Muscle layer of duodenum (tissue), 2 donors: Measurements from ENCODE around the gene EGLN2.
A peak's percentile ranks its signal among the peaks of the same experiment; 100 is the strongest.
"Not testable (repeated sequence)": the region's sequence is repeated elsewhere in the genome, so short reads cannot be mapped to it uniquely, and the experiment has no call there.

Source experiments
- H3K27ac ChIP-seq: one replicate; pipeline ENCODE4 v1.7.0; 2013; ENCODE audit warnings: mild to moderate bottlenecking, low read length
- H3K27me3 ChIP-seq: one replicate; pipeline ENCODE4 v1.7.0; 2013; ENCODE audit warnings: low read depth, mild to moderate bottlenecking, control low read depth, low read length
- H3K36me3 ChIP-seq, 2 donors: one replicate each; pipeline ENCODE4 v1.7.0; 2013; ENCODE audit warnings: low read length in 2 of 2, control low read depth in 1 of 2, mild to moderate bottlenecking in 1 of 2; ENCODE audit not compliant: insufficient read depth in 2 of 2, control insufficient read depth in 1 of 2
- H3K4me1 ChIP-seq, 2 donors: one replicate each; pipeline ENCODE4 v1.7.0; 2013; ENCODE audit warnings: low read length in 2 of 2, mild to moderate bottlenecking in 2 of 2, control low read depth in 1 of 2, moderate library complexity in 1 of 2; ENCODE audit not compliant: insufficient read depth in 2 of 2, control insufficient read depth in 1 of 2
- H3K4me3 ChIP-seq, 2 donors: one replicate each; pipeline ENCODE4 v1.7.0; 2013; ENCODE audit warnings: low read length in 2 of 2, low read depth in 1 of 2, mild to moderate bottlenecking in 1 of 2
- H3K9me3 ChIP-seq, 2 donors: one replicate each; pipeline ENCODE4 v1.7.0; 2013; ENCODE audit warnings: low read length in 2 of 2, control low read depth in 1 of 2, mild to moderate bottlenecking in 1 of 2; ENCODE audit not compliant: control insufficient read depth in 1 of 2
- donor health status: healthy.

EGLN2 gene

DNA sequence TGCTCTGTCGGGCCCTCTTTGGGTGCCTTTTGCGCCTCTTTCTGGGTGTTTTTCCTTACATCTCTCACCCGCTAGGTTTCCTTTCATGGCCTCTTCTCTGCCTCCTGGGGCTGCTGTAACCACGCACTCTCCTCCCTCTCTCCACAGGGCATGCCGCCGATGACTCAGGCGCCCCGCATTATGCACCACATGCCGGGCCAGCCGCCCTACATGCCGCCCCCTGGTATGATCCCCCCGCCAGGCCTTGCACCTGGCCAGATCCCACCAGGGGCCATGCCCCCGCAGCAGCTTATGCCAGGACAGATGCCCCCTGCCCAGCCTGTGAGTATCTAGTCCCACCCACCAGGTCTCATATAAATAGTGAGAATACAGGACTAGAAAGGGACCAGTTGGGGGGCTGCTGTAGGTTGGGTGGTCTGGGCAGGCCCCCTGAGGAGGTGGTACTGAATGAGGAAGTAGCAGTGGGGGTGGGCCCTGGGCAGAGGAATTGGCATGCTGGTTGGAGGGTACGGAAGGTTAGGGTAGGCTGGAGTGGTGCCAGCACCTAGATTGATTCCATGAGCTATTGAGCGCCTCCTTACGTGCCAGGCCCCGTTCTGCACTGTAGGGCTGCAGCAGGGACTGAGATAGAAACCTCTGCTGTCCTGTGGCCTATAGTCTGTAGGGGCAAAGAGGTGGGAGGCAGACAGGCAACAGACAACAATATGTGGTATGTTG is 36.1 kb upstream of the EGLN2 start:
- H3K36me3 ChIP-seq = peaks cover 69 to 74% of the 10 kb centered on the region in 2 donors
- no peak overlapping the region for H3K27ac ChIP-seq
- no peaks in the 10 kb centered on the region for H3K4me1 ChIP-seq
- H3K4me3 ChIP-seq = no peak overlapping the region
- no peaks in the 10 kb centered on the region for H3K9me3 ChIP-seq
- no peaks in the 10 kb centered on the region for H3K27me3 ChIP-seq

DNA sequence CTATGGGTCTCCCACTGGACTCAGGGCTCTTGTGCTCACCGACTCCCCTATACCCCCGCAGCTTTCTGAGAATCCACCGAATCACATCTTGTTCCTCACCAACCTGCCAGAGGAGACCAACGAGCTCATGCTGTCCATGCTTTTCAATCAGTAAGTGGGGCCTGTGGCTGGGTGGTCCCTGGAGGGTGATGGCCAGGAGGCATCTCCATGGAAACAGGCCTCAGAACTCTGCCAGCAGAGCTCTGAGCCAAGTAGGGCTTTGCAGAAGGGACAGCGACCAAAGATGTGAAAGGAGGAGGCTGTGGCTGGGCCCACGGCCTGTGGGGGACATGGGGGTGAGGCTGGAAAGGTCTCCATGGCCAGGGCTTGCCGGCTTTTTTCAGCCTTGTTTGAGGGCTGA is 35.5 kb upstream of the EGLN2 start:
- H3K36me3 ChIP-seq = peaks cover 63 to 68% of the 10 kb centered on the region in 2 donors

DNA sequence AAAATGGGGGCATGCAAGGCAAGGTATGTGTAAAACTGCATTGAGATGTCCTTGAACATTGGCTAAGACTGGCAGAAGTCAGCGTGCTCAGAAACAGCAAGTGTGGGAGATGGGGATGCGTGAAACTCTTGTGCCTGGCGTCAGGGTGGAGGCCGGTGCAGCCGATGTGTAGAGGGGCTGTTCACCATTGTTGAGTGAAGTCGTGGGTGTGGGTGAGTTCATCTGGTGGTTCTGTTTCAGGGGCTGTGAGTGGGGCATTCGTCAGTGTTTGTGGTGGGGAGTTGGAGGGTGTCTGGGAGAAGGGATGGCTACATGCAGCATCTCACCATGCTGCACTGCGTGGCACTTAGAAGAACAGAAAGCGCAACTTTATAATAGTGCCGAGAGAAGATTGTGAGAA is 35.0 kb upstream of the EGLN2 start:
- H3K27me3 ChIP-seq = no peaks in the 10 kb centered on the region
- H3K36me3 ChIP-seq = peaks cover 61 to 66% of the 10 kb centered on the region in 2 donors
- H3K4me3 ChIP-seq = no peak overlapping the region
- H3K4me1 ChIP-seq = no peaks in the 10 kb centered on the region
- no peaks in the 10 kb centered on the region for H3K9me3 ChIP-seq
- H3K27ac ChIP-seq = no peak overlapping the region

More for the DNA sequence above, 35.5 kb upstream of the EGLN2 start:
- Histone ChIP-seq H3K9me3 (no peaks in the 10 kb centered on the region), H3K27ac (no peak overlapping the region), H3K4me1 (no peaks in the 10 kb centered on the region), H3K4me3 (no peak overlapping the region), H3K27me3 (no peaks in the 10 kb centered on the region)

DNA sequence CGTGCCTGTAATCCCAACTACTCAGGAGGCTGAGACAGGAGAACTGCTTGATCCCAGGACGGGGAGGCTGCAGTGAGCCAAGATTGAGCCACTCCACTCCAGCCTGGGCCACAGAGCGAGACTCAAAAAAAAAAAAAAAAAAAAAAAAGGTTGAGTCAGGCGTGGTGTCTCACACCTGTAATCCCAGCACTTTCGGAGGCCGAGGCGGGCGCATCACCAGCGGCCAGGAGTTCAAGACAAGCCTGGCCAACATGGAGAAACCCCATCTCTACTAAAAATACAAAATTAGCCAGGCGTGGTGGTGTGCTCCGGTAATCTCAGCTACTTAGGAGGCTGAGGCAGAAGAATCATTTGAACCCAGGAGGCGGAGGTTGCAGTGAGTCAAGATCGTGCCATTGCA is 32.6 kb upstream of the EGLN2 start:
- H3K27me3 ChIP-seq, H3K4me3 ChIP-seq, H3K27ac ChIP-seq, H3K9me3 ChIP-seq, H3K4me1 ChIP-seq: not testable (repeated sequence)
- H3K36me3 ChIP-seq = peaks cover 42 to 48% of the 10 kb centered on the region in 2 donors

DNA sequence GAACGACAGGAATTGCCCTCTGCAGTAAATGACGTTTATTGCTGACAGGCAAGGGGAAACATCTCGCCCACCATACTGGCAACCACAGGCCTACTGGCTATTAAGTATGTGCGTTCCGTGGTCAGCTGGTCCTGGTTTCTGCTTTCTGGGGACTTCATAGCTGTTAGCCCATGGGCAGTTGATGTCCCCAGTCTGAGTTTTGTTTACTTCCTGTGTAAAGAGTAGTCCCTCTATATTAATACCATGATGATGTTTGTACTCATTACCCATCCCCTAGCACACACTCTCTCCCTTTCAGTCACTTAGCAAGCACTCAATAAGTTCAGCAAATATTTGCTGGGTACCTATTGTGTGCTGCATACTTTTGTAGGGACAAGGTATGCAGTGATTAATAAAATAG is 30.1 kb upstream of the EGLN2 start:
- Histone ChIP-seq H3K4me1 (no peaks in the 10 kb centered on the region), H3K4me3 (no peak overlapping the region), H3K27ac (no peak overlapping the region), H3K9me3 (peaks cover 0 to 3% of the 10 kb centered on the region in 2 donors), H3K27me3 (no peaks in the 10 kb centered on the region), H3K36me3 (peaks cover 21 to 24% of the 10 kb centered on the region in 2 donors)

DNA sequence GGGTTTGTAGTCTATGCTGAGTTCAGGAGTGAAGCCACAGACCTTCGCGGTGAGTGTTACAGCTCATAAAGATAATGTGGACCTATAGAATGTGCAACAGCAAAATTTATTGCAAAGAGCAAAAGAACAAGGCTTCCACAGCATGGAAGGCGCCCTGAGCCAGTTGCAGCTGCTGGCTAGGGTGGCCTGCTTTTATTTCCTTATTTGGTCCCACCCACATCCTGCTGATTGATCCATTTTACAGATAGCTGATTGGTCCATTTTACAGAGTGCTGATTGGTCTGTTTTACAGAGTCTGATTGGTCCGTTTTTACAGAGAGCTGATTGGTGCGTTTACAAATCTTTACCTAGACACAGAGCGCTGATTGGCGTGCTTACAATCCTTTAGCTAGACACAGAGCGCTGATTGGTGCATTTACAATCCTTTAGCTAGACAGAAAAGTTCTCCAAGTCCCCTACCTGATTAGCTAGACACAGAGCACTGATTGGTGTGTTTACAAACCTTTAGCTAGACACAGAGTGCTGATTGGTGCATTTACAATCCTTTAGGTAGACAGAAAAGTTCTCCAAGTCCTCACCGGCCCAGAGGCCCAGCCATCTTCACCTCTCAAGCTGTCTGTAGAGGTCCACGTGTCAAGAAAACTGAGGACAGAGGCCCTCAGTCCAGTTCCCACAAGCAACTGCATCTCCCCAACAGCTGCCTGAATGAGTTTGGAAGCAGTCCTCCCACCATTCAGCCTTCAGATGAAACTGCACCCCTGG is 27.7 kb upstream of the EGLN2 start:
- not testable (repeated sequence) for H3K27ac ChIP-seq, H3K36me3 ChIP-seq, H3K9me3 ChIP-seq, H3K4me1 ChIP-seq, H3K4me3 ChIP-seq, H3K27me3 ChIP-seq

DNA sequence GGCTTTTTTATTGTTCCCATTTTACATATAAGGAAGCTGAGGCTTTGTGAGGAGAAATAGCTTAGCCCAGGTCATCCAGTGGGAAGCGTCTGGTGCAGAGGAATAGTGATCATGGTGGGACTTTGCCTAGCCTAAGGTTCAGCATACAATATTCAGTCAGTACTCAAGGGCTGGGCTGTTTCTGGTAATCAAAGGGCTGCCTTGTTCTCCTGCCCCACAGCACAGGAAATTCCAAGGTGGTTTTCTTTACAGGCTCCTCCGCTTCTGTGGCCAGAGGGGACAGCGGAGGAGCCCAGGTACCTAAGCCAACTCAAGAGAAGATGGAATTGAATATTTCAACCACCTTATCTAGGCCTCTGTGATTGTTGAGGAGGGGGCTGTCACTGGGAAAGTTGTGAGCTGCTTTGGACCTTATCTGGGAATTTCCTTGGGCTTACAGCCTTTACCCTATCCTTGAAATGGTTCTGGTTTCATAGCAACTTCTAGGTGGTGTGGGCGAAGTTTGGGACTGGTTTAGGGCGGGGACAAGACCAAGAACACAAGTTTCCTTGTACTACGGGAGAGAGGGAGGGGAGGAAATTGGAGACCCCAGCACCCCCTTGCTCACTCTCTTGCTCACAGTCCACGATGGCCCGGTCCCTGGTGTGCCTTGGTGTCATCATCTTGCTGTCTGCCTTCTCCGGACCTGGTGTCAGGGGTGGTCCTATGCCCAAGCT is 23.9 kb upstream of the EGLN2 start, which contains the start of gene MIA:
Gene MIA (plus strand): TSS at position 606 of the 716 bp plus-strand sequence. CDS start 22 bp downstream, at position 628.
- Histone ChIP-seq H3K9me3 (peaks cover 0 to 3% of the 10 kb centered on the region in 2 donors), H3K27ac (no peak within 1 kb of the TSS), H3K4me1 (peaks cover 9 to 14% of the 10 kb centered on the region in 2 donors), H3K36me3 (peaks cover 0 to 3% of the 10 kb centered on the region in 2 donors), H3K27me3 (no peaks in the 10 kb centered on the region), H3K4me3 (peak within 1 kb of the TSS in 1 of 2 donors; percentile 12)

DNA sequence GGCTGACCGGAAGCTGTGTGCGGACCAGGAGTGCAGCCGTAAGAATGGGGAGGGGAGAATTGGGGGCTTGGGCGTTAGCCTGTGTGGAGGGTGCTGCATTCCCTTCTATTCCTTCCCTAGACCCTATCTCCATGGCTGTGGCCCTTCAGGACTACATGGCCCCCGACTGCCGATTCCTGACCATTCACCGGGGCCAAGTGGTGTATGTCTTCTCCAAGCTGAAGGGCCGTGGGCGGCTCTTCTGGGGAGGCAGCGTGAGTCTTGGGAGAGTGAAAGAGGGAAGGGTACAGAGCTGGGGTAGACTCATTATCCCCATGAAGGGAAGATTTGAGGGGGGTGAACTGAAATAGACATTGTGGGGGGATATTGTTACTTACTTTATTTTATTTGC is 23.4 kb upstream of the EGLN2 start:
- Histone ChIP-seq H3K4me3 (peak overlapping the region in 1 of 2 donors; percentile 12), H3K4me1 (peaks cover 9 to 14% of the 10 kb centered on the region in 2 donors), H3K9me3 (peaks cover 0 to 3% of the 10 kb centered on the region in 2 donors), H3K27ac (no peak overlapping the region), H3K27me3 (no peaks in the 10 kb centered on the region), H3K36me3 (peaks cover 0 to 3% of the 10 kb centered on the region in 2 donors)

DNA sequence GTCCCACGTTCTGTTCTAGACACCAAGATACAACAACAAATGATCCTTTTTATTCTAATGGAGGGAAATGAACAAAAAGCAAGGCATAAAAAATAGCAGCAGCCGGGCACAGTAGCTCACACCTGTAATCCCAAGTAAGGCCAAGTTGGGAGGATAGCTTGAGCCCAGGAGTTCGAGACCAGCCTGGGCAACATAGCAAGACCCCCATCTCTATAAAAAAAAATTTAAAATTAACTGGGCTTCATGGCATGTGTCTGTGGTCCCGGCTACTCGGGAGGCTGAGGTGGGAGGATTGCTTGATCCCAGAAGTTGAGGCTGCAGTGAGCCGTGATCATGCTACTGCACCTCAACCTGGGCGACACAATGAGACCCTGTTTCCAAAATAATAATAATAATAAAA is 22.6 kb upstream of the EGLN2 start:
- H3K36me3 ChIP-seq = peaks cover 0 to 3% of the 10 kb centered on the region in 2 donors
- peaks cover 9 to 14% of the 10 kb centered on the region in 2 donors for H3K4me1 ChIP-seq
- no peak overlapping the region for H3K4me3 ChIP-seq
- H3K27me3 ChIP-seq = no peaks in the 10 kb centered on the region
- H3K9me3 ChIP-seq = no peaks in the 10 kb centered on the region
- peak overlapping the region; percentile 99 for H3K27ac ChIP-seq

DNA sequence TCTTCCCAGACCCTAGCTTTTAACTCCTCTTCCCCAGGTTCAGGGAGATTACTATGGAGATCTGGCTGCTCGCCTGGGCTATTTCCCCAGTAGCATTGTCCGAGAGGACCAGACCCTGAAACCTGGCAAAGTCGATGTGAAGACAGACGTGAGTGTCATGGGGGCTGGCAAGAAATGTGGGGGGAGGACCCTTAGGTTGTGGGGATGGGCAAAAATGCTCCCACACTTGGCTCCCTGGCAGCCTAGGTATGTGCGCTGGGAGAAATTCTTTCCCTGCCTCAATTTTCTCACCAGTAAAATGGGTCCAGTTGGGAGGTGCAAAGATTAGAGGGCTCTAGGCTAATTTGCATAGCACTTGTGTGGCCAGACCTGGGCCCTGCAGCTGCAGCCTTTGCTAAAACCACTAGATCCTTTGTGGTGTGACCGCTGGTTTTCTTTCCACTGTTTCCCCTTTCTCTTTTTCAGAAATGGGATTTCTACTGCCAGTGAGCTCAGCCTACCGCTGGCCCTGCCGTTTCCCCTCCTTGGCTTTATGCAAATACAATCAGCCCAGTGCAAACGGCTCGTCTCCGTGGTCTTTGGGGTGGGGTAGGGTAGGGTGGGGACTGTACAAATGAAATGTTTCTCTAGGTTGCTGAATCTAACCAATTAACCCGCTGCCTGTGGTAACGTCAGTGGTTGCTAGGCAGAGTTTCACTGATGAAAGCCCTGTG is 21.9 kb upstream of the EGLN2 start:
- Histone ChIP-seq H3K27me3 (no peaks in the 10 kb centered on the region), H3K36me3 (peaks cover 0 to 3% of the 10 kb centered on the region in 2 donors), H3K9me3 (no peaks in the 10 kb centered on the region), H3K4me3 (peak overlapping the region; percentile 62 to 95), H3K27ac (peak overlapping the region; percentile 99), H3K4me1 (peaks cover 9 to 14% of the 10 kb centered on the region in 2 donors)

DNA sequence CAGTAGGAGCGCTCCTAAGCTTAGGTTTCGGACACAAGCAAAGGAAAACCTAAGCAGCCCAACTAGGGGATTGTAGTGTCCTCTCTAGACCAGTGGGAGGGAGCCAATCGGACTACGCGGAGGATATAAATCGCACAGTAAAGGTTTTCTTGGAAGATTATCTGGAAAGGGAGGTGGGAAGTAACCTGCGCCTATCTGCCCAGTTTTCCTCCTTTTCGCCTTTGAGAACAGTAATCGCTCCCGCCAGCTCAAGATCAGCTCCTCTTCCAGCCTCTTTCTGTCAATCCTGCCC is 21.4 kb upstream of the EGLN2 start:
- Histone ChIP-seq H3K4me3 (peak overlapping the region; percentile 62 to 95), H3K4me1 (peaks cover 9 to 14% of the 10 kb centered on the region in 2 donors), H3K36me3 (peaks cover 0 to 3% of the 10 kb centered on the region in 2 donors)

More for the DNA sequence above, 21.4 kb upstream of the EGLN2 start:
- peak overlapping the region; percentile 99 for H3K27ac ChIP-seq
- H3K9me3 ChIP-seq = no peaks in the 10 kb centered on the region
- no peaks in the 10 kb centered on the region for H3K27me3 ChIP-seq
